ENCODE measurements around the gene NEK11. TPM values are rescaled to one million over a fixed set of nuclear protein-coding genes. Genes with fewer than 3 reads are reported as not detected.
A peak's percentile ranks its signal among the peaks of the same experiment; 100 is the strongest.

The NEK11 gene
- total RNA-seq, 2 experiments from 2014 or later = 1.6 to 4.2 TPM

- no peak overlapping the region for H3K27ac ChIP-seq (ENCODE audit: low read depth in 1 of 2, low read length in 2 of 2)
- H3K27me3 Mint-ChIP-seq = no peaks in the 10 kb centered on the region
- TF ChIP-seq CTCF (IDR thresholded peaks at IDR 0.05) = no peak
- H3K27ac Mint-ChIP-seq = peak overlapping the region; percentile 69
- no peak overlapping the region for H3K4me3 Mint-ChIP-seq
- CTCF ChIA-PET = interaction anchor here (1.4 kb wide), 1 partner anchor 14 kb away, joined by 4 read pairs; no protein-coding TSS in a partner anchor
- no peaks in the 10 kb centered on the region for H3K27me3 ChIP-seq (ENCODE audit: control insufficient read depth in 1 of 2, insufficient read depth in 2 of 2, low read length in 2 of 2)
- H3K9me3 Mint-ChIP-seq = no peaks in the 10 kb centered on the region
- POLR2A ChIA-PET = interaction anchor here (0.8 kb wide), 1 partner anchor 8 kb away, joined by 3 read pairs; no protein-coding TSS in a partner anchor
- H3K9me3 ChIP-seq (ENCODE audit: control insufficient read depth in 1 of 2, insufficient read depth in 1 of 2, low read length in 2 of 2) = no peaks in the 10 kb centered on the region
- no peak overlapping the region for H3K4me3 ChIP-seq (ENCODE audit: low read length)
- no peaks in the 10 kb centered on the region for H3K4me1 ChIP-seq (ENCODE audit: insufficient read depth, low read length)
- DNase-seq (no peak), ATAC-seq (ENCODE audit: poor library complexity) (no peak)
- H3K36me3 ChIP-seq (ENCODE audit: insufficient read depth, low read length) = peaks cover 47% of the 10 kb centered on the region
- intact Hi-C loops (cut with DNase I, micrococcal nuclease) = no loop called here
- H3K36me3 Mint-ChIP-seq (ENCODE audit: low read depth) = peaks cover 85% of the 10 kb centered on the region
- peaks cover 2% of the 10 kb centered on the region for H3K4me1 Mint-ChIP-seq (ENCODE audit: low read depth)
These were observed 17.0 kb upstream of the NEK11 start for GRCh38 chr3:131009698-131010097.

- ChIA-PET POLR2A (interaction anchor here (0.9 kb wide), 1 partner anchor 23 kb away, joined by 3 read pairs; no protein-coding TSS in a partner anchor), CTCF (no interaction called here)
- Mint-ChIP-seq H3K9me3 (no peaks in the 10 kb centered on the region), H3K4me1 (ENCODE audit: low read depth) (peaks cover 62% of the 10 kb centered on the region), H3K27me3 (no peaks in the 10 kb centered on the region), H3K36me3 (ENCODE audit: low read depth) (peaks cover 80% of the 10 kb centered on the region), H3K27ac (peak overlapping the region; percentile 21), H3K4me3 (no peak overlapping the region)
- H3K9me3 ChIP-seq (ENCODE audit: control insufficient read depth in 1 of 2, insufficient read depth in 1 of 2, low read length in 2 of 2) = no peaks in the 10 kb centered on the region
- peaks cover 62% of the 10 kb centered on the region for H3K36me3 ChIP-seq (ENCODE audit: insufficient read depth, low read length)
- intact Hi-C loops (cut with DNase I, micrococcal nuclease) = no loop called here
- TF ChIP-seq CTCF (IDR thresholded peaks at IDR 0.05) = no peak
- H3K4me3 ChIP-seq (ENCODE audit: low read length) = no peak overlapping the region
- peaks cover 16% of the 10 kb centered on the region for H3K4me1 ChIP-seq (ENCODE audit: insufficient read depth, low read length)
- no peak for ATAC-seq (ENCODE audit: poor library complexity)
- H3K27me3 ChIP-seq (ENCODE audit: control insufficient read depth in 1 of 2, insufficient read depth in 2 of 2, low read length in 2 of 2) = no peaks in the 10 kb centered on the region
- H3K27ac ChIP-seq (ENCODE audit: low read depth in 1 of 2, low read length in 2 of 2) = no peak overlapping the region
- no peak for DNase-seq
These were observed 7.7 kb upstream of the NEK11 start for GRCh38 chr3:131018970-131019369.

GRCh38 chr3:131020122-131020693 is 6.5 kb upstream of the NEK11 start:
- H3K4me3 Mint-ChIP-seq = peak overlapping the region; percentile 11

More at GRCh38 chr3:131020122-131020693, 6.5 kb upstream of the NEK11 start:
- peaks cover 80% of the 10 kb centered on the region for H3K36me3 Mint-ChIP-seq (ENCODE audit: low read depth)
- H3K27ac Mint-ChIP-seq = peak overlapping the region; percentile 56
- no peak overlapping the region for H3K4me3 ChIP-seq (ENCODE audit: low read length)
- no peaks in the 10 kb centered on the region for H3K27me3 Mint-ChIP-seq
- peaks cover 69% of the 10 kb centered on the region for H3K4me1 Mint-ChIP-seq (ENCODE audit: low read depth)
- H3K27me3 ChIP-seq (ENCODE audit: control insufficient read depth in 1 of 2, insufficient read depth in 2 of 2, low read length in 2 of 2) = no peaks in the 10 kb centered on the region
- H3K9me3 ChIP-seq (ENCODE audit: control insufficient read depth in 1 of 2, insufficient read depth in 1 of 2, low read length in 2 of 2) = no peaks in the 10 kb centered on the region
- intact Hi-C loops (cut with DNase I, micrococcal nuclease) = loop anchor here (5.0 to 10.0 kb wide), 4 partner anchors 123 to 485 kb away; partner anchors contain the start of genes MRPL3 (in 1 of the 2), NUDT16 (in 1 of the 2) and PIK3R4 (in 1 of the 2)
- ChIA-PET CTCF (no interaction called here), POLR2A (no interaction called here)
- H3K4me1 ChIP-seq (ENCODE audit: insufficient read depth, low read length) = peaks cover 22% of the 10 kb centered on the region
- H3K27ac ChIP-seq (ENCODE audit: low read depth in 1 of 2, low read length in 2 of 2) = no peak overlapping the region
- no peak for ATAC-seq (ENCODE audit: poor library complexity)
- TF ChIP-seq CTCF (IDR thresholded peaks at IDR 0.05) = no peak
- H3K9me3 Mint-ChIP-seq = no peaks in the 10 kb centered on the region
- peak in 1 of 14 experiments; percentile 22 for DNase-seq
- H3K36me3 ChIP-seq (ENCODE audit: insufficient read depth, low read length) = peaks cover 57% of the 10 kb centered on the region

Measured in CD4-positive, alpha-beta T cell (primary cell).